GM19455 (cell line): ENCODE results near the gene SCN1A.

Experiments
- ATAC-seq: cut with Tn5 transposase; IDR thresholded peaks from one replicate; pipeline ENCODE4 v1.9.1; 2021; ENCODE audit not compliant: unreplicated experiment

Gene SCN1A

DNA sequence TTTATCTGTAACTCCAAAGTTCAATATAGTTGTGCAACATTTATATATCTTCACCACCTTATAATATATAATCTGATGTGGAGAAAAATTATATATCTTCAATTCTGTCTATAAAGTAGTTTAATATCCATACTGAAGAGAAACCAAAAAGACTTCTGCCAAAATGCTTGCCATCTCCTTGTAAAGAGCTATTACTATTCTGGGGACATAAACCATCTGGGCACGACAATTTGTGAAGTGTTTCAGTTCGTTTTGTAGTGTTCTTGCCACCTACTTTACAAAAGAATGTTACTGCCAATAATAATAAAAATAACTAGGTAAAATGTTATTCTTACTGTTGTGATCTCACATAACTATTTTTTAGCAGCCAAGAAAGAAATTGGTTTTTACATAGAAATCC is 45.1 kb downstream of the SCN1A start:
- no peak for ATAC-seq

GRCh38 chr2:166081852-166082251 is 46.0 kb downstream of the SCN1A start:
- no peak for ATAC-seq

- ATAC-seq: no peak
These were observed 46.6 kb downstream of the SCN1A start for GRCh38 chr2:166081131-166081632.

- ATAC-seq: no peak
These were observed 53.4 kb downstream of the SCN1A start for GRCh38 chr2:166074430-166074829.

GRCh38 chr2:166074011-166074410 is 53.8 kb downstream of the SCN1A start:
- no peak for ATAC-seq

GRCh38 chr2:166070231-166070630 is 57.6 kb downstream of the SCN1A start:
- ATAC-seq: no peak

DNA sequence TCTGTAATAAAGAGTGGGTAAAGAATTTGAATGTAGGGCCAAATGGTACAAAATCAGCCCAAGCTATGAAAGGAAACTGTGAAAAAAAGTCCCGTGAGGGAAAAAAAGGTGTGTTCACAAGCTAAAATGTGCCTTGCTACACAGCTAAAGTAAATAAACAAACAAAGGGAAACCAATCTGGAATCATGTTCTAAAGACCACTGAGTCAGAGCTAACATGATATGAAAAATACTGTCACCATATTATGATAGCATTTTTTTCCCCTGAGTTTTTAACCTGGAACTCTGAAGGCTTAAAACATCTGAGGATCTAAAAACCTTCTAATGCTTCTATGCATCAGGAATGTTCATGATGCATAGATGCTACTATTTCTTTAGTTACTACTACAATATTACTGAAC is 58.8 kb downstream of the SCN1A start:
- no peak for ATAC-seq

- no peak for ATAC-seq
These were observed 60.6 kb downstream of the SCN1A start for GRCh38 chr2:166067229-166067628.

- no peak for ATAC-seq
These were observed 67.6 kb downstream of the SCN1A start for GRCh38 chr2:166060191-166060590.

DNA sequence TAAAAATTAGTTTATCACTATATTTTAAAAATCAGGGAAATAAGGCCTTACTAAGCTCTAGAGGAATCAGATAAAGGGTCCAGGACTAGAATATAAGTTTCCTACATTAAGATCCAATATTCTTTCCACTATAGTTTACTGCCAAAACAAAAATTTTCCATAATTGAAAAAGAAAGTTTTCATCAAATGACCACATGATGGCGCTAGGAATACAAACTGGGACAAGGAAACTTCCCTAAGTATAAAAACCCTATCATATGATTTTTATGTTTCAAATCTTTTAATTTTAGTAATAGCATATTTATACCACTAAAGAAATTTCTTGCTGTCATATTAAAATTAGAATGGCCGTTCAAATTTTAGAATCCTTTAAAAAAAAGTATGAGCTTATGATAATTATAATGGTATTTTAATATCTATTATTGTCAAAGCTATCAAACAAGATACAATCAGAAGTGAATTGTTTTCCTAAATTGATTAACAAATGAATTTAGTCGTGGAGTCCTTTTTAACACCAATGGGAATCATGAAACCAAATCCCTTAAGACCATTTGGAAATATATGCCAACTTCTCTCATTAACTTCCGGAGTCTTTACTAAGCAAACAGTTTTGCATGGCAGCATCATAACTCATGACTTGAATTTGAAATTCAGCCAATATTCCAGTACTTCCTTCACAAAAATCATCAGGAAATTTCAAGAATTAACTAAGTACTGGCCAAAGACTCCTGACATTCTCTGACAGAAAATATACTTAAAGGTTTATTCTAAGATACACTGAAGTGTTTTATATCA is 70.3 kb downstream of the SCN1A start:
- ATAC-seq: no peak

DNA sequence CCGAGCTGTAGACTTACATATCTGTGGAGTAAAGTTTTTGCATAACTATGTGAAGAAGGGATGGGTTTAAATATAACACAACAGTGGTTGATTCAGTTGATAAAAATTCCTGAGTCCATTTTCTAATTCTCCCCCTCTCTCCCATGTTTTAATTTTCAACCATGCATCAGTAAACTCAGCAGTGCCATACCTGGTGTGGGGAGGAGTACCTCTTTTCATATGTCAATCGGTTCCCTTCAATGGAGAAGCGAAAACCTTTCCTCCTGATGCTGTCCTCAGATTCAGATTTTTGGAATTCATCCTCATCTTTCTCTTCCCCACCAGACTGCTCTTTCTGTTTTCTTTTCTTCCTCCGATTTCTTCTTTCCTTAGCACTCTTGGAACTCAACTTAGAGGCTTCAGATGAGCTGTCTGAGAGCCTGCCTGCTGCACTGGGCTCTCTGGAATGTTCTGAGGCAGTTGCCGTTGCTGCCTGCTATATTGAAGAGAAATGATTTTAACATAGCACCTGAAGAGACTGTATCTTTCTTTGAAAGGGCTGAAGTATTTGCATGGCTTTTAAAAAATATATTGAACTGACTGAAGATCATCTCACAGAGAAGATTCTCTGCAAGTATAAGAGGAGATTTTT is 82.9 kb downstream of the SCN1A start:
- ATAC-seq: no peak

DNA sequence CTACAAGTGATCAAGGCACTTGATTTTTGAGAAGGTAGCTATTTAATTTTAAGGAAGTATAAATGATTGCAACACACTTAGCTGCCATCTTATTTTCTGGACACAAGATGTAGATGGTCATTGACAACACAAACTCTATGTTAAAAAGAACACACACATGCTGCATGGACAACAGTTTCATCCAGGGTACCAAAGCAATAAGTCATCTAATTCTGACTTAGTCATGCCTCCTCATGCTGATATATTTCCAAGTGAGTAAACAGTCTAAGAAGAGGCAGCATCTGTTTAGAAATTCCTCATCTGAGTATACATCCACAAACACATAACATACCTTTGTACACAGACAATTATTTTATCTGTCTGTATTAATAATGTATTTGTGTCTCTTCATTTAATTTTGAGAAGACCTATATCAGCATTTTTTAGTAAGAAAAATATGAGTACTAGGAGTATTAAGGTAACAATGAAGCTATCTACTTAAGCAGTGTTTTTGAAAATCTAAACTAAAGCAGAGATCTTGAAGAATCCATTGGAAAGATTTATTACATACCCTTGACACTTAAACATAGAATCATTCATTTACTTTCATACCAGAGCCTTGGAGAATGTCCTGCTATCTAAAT is 84.9 kb downstream of the SCN1A start:
- no peak for ATAC-seq

- ATAC-seq: no peak
These were observed 85.5 kb downstream of the SCN1A start for GRCh38 chr2:166042356-166042755.

DNA sequence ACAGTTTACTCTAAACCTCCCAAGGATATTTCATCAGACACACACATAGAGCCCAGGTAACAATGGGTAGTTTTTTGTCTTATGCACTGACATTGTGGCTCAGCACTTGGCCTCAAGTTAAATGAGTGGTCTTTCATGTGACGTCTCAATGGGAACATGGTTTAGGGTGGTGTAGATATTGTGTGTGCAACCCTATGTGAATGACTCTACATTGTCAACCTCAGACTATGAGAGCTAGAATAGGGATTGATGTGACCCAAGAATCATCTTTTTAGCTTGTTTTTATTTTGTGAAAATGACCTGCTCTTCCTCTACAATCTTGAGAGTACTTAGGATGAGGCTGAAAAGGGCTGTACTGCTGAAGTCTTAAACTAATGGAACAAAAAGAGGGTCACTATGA is 86.2 kb downstream of the SCN1A start:
- no peak for ATAC-seq

DNA sequence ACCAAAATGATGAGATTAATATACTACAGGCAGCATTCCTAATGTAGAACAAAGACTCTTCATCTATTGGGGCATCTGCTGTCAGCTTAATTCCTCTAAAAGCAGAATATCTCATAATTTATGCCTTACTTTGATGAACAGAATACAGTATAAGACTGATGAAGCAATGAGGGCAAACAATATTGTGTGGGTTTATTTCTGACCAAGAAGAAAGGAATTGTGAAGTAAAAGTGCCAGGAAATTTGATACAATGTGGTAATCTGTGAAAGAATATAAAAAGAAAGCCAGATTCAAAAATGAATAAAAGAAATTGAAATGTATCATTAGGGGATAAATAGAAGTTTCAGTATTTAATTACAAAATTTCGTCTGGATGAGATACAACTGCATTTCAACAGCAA is 95.5 kb downstream of the SCN1A start:
- ATAC-seq: no peak

- ATAC-seq: no peak
These were observed 96.8 kb downstream of the SCN1A start for GRCh38 chr2:166031054-166031453.

- ATAC-seq: no peak
These were observed 102.5 kb downstream of the SCN1A start for GRCh38 chr2:166025313-166025712.

- ATAC-seq: no peak
These were observed 110.6 kb downstream of the SCN1A start for GRCh38 chr2:166017208-166017607.

- no peak for ATAC-seq
These were observed 113.9 kb downstream of the SCN1A start for GRCh38 chr2:166013878-166014277.

- ATAC-seq: no peak
These were observed 116.2 kb downstream of the SCN1A start for GRCh38 chr2:166011660-166012059.

- ATAC-seq: no peak
These were observed 127.4 kb downstream of the SCN1A start for GRCh38 chr2:166000401-166000800.

GRCh38 chr2:165990846-165991245 is 137.0 kb downstream of the SCN1A start:
- no peak for ATAC-seq
